ENCODE data around the gene CEBPB.

GRCh38 chr20:50199703-50200102 lies 9.1 kb downstream of the CEBPB start:
- TF ChIP-seq GATA2 (IDR thresholded peaks at IDR 0.05; ENCODE audit: low read depth, low read length) (no peak), GATA3 (IDR thresholded peaks at IDR 0.05; ENCODE audit: low read depth, low read length) (no peak)

All from SH-SY5Y (cell line).